Measurements from ENCODE around the gene KANSL1.

KANSL1 gene

DNA sequence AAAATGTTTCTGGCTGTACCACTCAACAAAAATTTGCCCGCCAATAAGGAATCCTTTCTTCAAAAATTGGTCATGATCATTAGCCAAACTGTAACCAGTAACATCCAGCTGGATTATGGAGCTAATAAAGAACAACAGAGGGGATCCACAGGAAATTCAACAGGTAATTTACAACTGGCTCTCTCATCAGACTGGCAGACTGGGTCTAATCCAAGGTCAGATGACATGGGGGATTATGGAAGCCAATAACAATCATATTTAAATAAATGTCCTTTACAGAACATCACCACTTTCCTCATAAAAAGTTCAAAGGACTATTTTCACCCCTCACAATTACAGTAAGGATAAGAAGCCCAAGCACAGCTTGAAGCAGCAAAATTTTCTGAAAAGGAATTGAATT, 66.4 kb downstream of the KANSL1 start:
- Histone ChIP-seq H3K9ac (ENCODE audit: low read length) (no peak overlapping the region), H3K4me3 (ENCODE audit: low read length) (no peak overlapping the region), H2AFZ (ENCODE audit: low read length) (no peak overlapping the region), H3K27me3 (replicated peaks; ENCODE audit: insufficient read depth, low read length) (no peaks in the 10 kb centered on the region), H3K79me2 (ENCODE audit: low read length) (peaks cover 96% of the 10 kb centered on the region), H4K20me1 (ENCODE audit: insufficient read depth, low read length) (peaks cover 27% of the 10 kb centered on the region), H3K9me3 (replicated peaks; ENCODE audit: insufficient read depth, low read length) (no peaks in the 10 kb centered on the region), H3K9me2 (replicated peaks; ENCODE audit: insufficient read depth, low read length) (no peaks in the 10 kb centered on the region), H3K4me1 (ENCODE audit: low read length) (peaks cover 32% of the 10 kb centered on the region), H3K36me3 (replicated peaks; ENCODE audit: insufficient read depth, low read length) (no peaks in the 10 kb centered on the region), H3F3A (ENCODE audit: insufficient read depth, low read length) (peaks cover 24% of the 10 kb centered on the region), H3K4me2 (ENCODE audit: low read depth, low read length) (no peak overlapping the region), H3K27ac (ENCODE audit: low read length) (no peak overlapping the region)
- TF ChIP-seq, protein P1, sequence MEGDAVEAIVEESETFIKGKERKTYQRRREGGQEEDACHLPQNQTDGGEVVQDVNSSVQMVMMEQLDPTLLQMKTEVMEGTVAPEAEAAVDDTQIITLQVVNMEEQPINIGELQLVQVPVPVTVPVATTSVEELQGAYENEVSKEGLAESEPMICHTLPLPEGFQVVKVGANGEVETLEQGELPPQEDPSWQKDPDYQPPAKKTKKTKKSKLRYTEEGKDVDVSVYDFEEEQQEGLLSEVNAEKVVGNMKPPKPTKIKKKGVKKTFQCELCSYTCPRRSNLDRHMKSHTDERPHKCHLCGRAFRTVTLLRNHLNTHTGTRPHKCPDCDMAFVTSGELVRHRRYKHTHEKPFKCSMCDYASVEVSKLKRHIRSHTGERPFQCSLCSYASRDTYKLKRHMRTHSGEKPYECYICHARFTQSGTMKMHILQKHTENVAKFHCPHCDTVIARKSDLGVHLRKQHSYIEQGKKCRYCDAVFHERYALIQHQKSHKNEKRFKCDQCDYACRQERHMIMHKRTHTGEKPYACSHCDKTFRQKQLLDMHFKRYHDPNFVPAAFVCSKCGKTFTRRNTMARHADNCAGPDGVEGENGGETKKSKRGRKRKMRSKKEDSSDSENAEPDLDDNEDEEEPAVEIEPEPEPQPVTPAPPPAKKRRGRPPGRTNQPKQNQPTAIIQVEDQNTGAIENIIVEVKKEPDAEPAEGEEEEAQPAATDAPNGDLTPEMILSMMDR (IDR thresholded peaks at IDR 0.05; ENCODE audit: low read length), result no peak
- no peak for TF ChIP-seq EZH2phosphoT487 (IDR thresholded peaks at IDR 0.05; ENCODE audit: low read length)
- no peak for TF ChIP-seq EZH2 (optimal IDR thresholded peaks at IDR 0.05; ENCODE audit: low read depth, low read length)
- DNase-seq, result no peak

DNA sequence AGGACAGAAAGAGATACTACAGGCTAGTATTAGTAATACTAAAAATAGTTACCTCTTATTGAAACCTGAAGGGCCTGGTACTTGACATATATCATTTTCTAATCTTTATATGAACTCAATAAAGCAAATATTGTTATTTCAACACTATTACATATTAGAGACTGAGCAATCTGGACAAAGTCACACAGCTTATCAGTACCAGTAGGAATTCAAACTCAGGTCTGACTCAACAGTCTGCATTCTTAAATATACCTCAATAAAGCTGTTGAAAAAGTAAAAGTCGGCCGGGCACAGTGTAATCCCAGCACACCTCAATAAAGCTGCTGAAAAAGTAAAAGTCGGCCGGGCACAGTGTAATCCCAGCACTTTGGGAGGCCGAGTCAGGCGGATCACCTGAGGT, 67.4 kb downstream of the KANSL1 start:
- H3F3A ChIP-seq (ENCODE audit: insufficient read depth, low read length), result peaks cover 30% of the 10 kb centered on the region
- TF ChIP-seq, protein P1 (IDR thresholded peaks at IDR 0.05; ENCODE audit: low read length), result no peak
- no peak for TF ChIP-seq EZH2phosphoT487 (IDR thresholded peaks at IDR 0.05; ENCODE audit: low read length)
- TF ChIP-seq EZH2 (optimal IDR thresholded peaks at IDR 0.05; ENCODE audit: low read depth, low read length), result no peak

GRCh38 chr17:46124695-46125592, 68.3 kb downstream of the KANSL1 start:
- H3K9me2 ChIP-seq (replicated peaks; ENCODE audit: insufficient read depth, low read length), result no peaks in the 10 kb centered on the region
- H2AFZ ChIP-seq (ENCODE audit: low read length), result no peak overlapping the region
- no peak overlapping the region for H3K4me3 ChIP-seq (ENCODE audit: low read length)
- peaks cover 30% of the 10 kb centered on the region for H3F3A ChIP-seq (ENCODE audit: insufficient read depth, low read length)
- no peaks in the 10 kb centered on the region for H3K9me3 ChIP-seq (replicated peaks; ENCODE audit: insufficient read depth, low read length)
- TF ChIP-seq EZH2 (optimal IDR thresholded peaks at IDR 0.05; ENCODE audit: low read depth, low read length) (no peak), EZH2phosphoT487 (IDR thresholded peaks at IDR 0.05; ENCODE audit: low read length) (no peak)
- TF ChIP-seq, protein P1 (IDR thresholded peaks at IDR 0.05; ENCODE audit: low read length), result no peak
- H3K9ac ChIP-seq (ENCODE audit: low read length), result no peak overlapping the region
- no peaks in the 10 kb centered on the region for H3K36me3 ChIP-seq (replicated peaks; ENCODE audit: insufficient read depth, low read length)
- peaks cover 94% of the 10 kb centered on the region for H3K79me2 ChIP-seq (ENCODE audit: low read length)
- no peak for DNase-seq
- H3K4me2 ChIP-seq (ENCODE audit: low read depth, low read length), result no peak overlapping the region
- H3K4me1 ChIP-seq (ENCODE audit: low read length), result peaks cover 49% of the 10 kb centered on the region
- H3K27me3 ChIP-seq (replicated peaks; ENCODE audit: insufficient read depth, low read length), result no peaks in the 10 kb centered on the region
- peaks cover 31% of the 10 kb centered on the region for H4K20me1 ChIP-seq (ENCODE audit: insufficient read depth, low read length)
- no peak overlapping the region for H3K27ac ChIP-seq (ENCODE audit: low read length)

More for the DNA sequence above, 67.4 kb downstream of the KANSL1 start:
- H3K9me2 ChIP-seq (replicated peaks; ENCODE audit: insufficient read depth, low read length), result no peaks in the 10 kb centered on the region
- no peak overlapping the region for H3K9ac ChIP-seq (ENCODE audit: low read length)
- no peak overlapping the region for H3K4me3 ChIP-seq (ENCODE audit: low read length)
- H3K9me3 ChIP-seq (replicated peaks; ENCODE audit: insufficient read depth, low read length), result no peaks in the 10 kb centered on the region
- H3K27ac ChIP-seq (ENCODE audit: low read length), result no peak overlapping the region
- DNase-seq, result no peak
- no peaks in the 10 kb centered on the region for H3K36me3 ChIP-seq (replicated peaks; ENCODE audit: insufficient read depth, low read length)
- H3K4me1 ChIP-seq (ENCODE audit: low read length), result peaks cover 42% of the 10 kb centered on the region
- H3K79me2 ChIP-seq (ENCODE audit: low read length), result peaks cover 96% of the 10 kb centered on the region
- no peaks in the 10 kb centered on the region for H3K27me3 ChIP-seq (replicated peaks; ENCODE audit: insufficient read depth, low read length)
- H4K20me1 ChIP-seq (ENCODE audit: insufficient read depth, low read length), result peaks cover 28% of the 10 kb centered on the region
- H2AFZ ChIP-seq (ENCODE audit: low read length), result no peak overlapping the region
- H3K4me2 ChIP-seq (ENCODE audit: low read depth, low read length), result no peak overlapping the region
